Breast epithelium (tissue), 4 donors: ENCODE measurements around the gene TUBA4B. TPM values are rescaled to one million over a fixed set of nuclear protein-coding genes. Genes with fewer than 3 reads are reported as not detected.
A peak's percentile ranks its signal among the peaks of the same experiment; 100 is the strongest.

Experiments used
- DNase-seq, 2 donors: peaks; one replicate each; pipeline ENCODE4 v3.0.0-alpha.2; 2019; ENCODE audit warnings: low spot score in 2 of 2
- H3K27ac ChIP-seq, 2 donors: fragments of 200-600 bp; sonication (generic) in 1 of 2; one replicate each; pipeline ENCODE4 v1.5.1; 2016 to 2019; ENCODE audit warnings: mild to moderate bottlenecking in 1 of 2
- H3K27me3 ChIP-seq, 2 donors: fragments of 200-600 bp; sonication (generic) in 1 of 2; one replicate each; pipeline versions ENCODE4 v1.5.1 to v1.6.0; 2017 to 2019; ENCODE audit warnings: control low read depth in 1 of 2, mild to moderate bottlenecking in 1 of 2
- H3K36me3 ChIP-seq: fragments of 200-600 bp; one replicate; pipeline ENCODE4 v1.5.1; 2019
- H3K4me1 ChIP-seq, 2 donors: fragments of 200-600 bp; sonication (generic); one replicate each; pipeline ENCODE4 v1.5.1; 2016 to 2019; ENCODE audit warnings: control low read depth in 1 of 2
- H3K4me3 ChIP-seq, 3 donors: fragments of 200-600 bp; sonication (generic); 1 replicate in 2 of 3; 2 replicates in 1 of 3; pipeline ENCODE4 v1.5.1; 2016 to 2019; ENCODE audit warnings: mild to moderate bottlenecking in 3 of 3, moderate library complexity in 2 of 3
- H3K9me3 ChIP-seq, 2 donors: fragments of 200-600 bp; sonication (generic) in 1 of 2; one replicate each; pipeline ENCODE4 v1.5.1; 2016 to 2019; ENCODE audit warnings: control low read depth in 1 of 2
- POLR2A ChIP-seq: fragments of 450-650 bp; IDR thresholded peaks from one replicate; pipeline ENCODE4 v1.6.1; 2016; ENCODE audit warnings: antibody characterized with exemption, mild to moderate bottlenecking, moderate library complexity
- POLR2AphosphoS5 ChIP-seq, 3 donors: sonication (generic); formaldehyde crosslinking; IDR thresholded peaks; one replicate each; pipeline ENCODE4 v1.6.1; 2017; ENCODE audit warnings: antibody characterized with exemption in 3 of 3
- intact Hi-C: fragments of 100-400 bp; cut with DNase I; formaldehyde crosslinking; loops from one replicate; pipeline ENCODE4 v1.15.1; 2023; ENCODE audit warnings: low total_unique reads
- total RNA-seq, 3 donors: library from RNA; depleted of rRNA; stranded (reverse); fragments of >200 nt; gene quantifications; one replicate each; pipeline ENCODE4 v1.1.0, GENCODE V29; 2016
- TF ChIP-seq, protein P1 (sequence below), 3 donors: fragments of 450-650 bp; IDR thresholded peaks; one replicate each; pipeline ENCODE4 v1.5.1; 2016 to 2017; ENCODE audit warnings: antibody characterized with exemption in 3 of 3, mild to moderate bottlenecking in 3 of 3, moderate library complexity in 3 of 3

TUBA4B gene
- total RNA-seq, 3 donors from 2014 or later = 0.16 TPM; not detected in 2

DNA sequence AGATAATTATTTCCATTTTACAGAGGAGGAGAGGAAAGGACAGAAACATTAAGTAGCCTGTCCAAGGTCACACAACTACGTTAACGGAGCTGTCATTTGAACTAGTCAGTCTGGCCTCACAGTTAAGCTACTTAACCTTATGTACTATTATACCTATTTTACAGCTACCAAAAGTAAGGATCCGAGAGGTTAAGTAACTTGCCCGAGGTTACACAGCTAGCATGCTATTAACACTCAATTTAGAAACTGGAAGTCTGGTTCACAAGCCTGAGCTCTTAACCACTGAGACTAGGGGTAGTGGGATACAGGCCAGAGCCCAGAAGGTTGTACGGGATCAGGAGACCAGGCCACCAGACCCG is 8.3 kb upstream of the TUBA4B start:
- no peaks in the 10 kb centered on the region for H3K27me3 ChIP-seq
- TF ChIP-seq POLR2A (no peak), POLR2AphosphoS5 (IDR thresholded peaks at IDR 0.05) (no peak)
- TF ChIP-seq, protein P1, sequence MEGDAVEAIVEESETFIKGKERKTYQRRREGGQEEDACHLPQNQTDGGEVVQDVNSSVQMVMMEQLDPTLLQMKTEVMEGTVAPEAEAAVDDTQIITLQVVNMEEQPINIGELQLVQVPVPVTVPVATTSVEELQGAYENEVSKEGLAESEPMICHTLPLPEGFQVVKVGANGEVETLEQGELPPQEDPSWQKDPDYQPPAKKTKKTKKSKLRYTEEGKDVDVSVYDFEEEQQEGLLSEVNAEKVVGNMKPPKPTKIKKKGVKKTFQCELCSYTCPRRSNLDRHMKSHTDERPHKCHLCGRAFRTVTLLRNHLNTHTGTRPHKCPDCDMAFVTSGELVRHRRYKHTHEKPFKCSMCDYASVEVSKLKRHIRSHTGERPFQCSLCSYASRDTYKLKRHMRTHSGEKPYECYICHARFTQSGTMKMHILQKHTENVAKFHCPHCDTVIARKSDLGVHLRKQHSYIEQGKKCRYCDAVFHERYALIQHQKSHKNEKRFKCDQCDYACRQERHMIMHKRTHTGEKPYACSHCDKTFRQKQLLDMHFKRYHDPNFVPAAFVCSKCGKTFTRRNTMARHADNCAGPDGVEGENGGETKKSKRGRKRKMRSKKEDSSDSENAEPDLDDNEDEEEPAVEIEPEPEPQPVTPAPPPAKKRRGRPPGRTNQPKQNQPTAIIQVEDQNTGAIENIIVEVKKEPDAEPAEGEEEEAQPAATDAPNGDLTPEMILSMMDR (IDR thresholded peaks at IDR 0.05) = no peak
- H3K27ac ChIP-seq = peak overlapping the region; percentile 98
- H3K4me3 ChIP-seq = peak overlapping the region; percentile 73 to 93 (median 82)
- peaks cover 12 to 16% of the 10 kb centered on the region in 2 donors for H3K4me1 ChIP-seq
- no peaks in the 10 kb centered on the region for H3K9me3 ChIP-seq
- intact Hi-C loops = no loop called here
- no peak for DNase-seq
- no peaks in the 10 kb centered on the region for H3K36me3 ChIP-seq

DNA sequence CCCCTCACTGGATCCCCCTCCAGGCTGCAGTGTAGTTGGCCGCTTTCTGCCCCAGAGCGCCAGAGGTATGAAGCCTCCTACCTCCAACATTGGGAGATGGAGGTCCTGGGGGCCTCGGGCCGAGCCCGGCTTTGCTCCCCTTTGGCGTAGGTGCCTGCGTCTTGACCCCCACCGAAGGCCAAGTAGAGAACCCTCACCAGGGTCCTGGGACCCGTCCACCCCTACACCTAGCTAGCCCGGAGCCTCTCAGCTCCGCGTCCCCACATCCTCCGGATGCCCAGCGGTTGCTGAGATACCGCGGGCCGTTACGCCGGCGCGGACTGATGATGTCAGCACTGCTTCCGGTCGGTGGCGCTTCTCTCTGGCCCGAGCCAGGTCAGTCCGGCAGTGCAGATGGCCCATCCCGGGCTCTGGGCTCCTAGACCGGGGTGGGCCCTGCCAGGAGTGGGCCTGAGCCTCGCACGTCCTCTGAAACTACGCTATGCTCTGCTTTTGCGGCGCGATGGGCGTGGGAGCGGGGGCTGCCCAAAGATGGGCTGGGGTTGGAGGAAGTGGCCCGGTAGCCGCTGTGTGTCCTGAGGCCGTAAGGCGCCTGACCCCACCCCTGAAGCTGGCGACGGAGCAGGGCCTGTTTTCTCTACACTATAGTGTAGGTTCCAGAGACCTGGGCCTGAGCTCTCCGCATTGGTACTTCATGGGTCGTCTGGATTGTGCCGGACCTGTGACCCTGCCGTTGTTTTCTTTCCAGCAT is 7.7 kb upstream of the TUBA4B start, which contains the start of the genes GLB1L and STK16:
Gene GLB1L, minus strand, starts transcription at position 297 of the 751 bp plus-strand sequence. CDS start 1,871 bp downstream, outside the sequence.
Gene STK16, plus strand, starts transcription at position 332 of the 751 bp plus-strand sequence. CDS start 521 bp downstream, outside the sequence.
- Histone ChIP-seq H3K4me1 (peaks cover 12 to 21% of the 10 kb centered on the region in 2 donors), H3K27me3 (no peaks in the 10 kb centered on the region), H3K9me3 (no peaks in the 10 kb centered on the region), H3K36me3 (no peaks in the 10 kb centered on the region), H3K27ac (peak within 1 kb of the TSS; percentile 98), H3K4me3 (peak within 1 kb of the TSS; percentile 73 to 93 (median 82))
- intact Hi-C loops = no loop called here
- DNase-seq = peak; percentile 90 to 94
- TF ChIP-seq POLR2A (no peak), POLR2AphosphoS5 (IDR thresholded peaks at IDR 0.05) (peak; percentile 95 to 97 (median 96))
- TF ChIP-seq, protein P1 (IDR thresholded peaks at IDR 0.05) = no peak

DNA sequence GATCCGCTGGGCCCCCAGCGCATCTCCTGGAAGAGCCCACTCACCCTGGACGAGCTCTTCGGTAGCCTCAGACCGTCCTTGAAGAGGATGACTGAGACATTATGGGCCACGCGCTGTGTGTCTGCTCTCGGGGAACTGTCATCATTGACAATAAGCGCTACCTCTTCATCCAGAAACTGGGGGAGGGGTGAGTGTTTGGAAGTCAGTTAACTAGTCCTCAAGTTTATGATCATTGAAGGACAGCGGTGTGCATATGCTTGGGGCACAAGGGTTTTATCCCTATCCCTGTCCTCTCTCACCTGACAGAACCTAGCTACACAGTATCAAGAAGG is 7.2 kb upstream of the TUBA4B start:
- Histone ChIP-seq H3K4me1 (peaks cover 12 to 24% of the 10 kb centered on the region in 2 donors), H3K36me3 (no peaks in the 10 kb centered on the region), H3K9me3 (no peaks in the 10 kb centered on the region), H3K27ac (peak overlapping the region; percentile 98), H3K4me3 (peak overlapping the region; percentile 73 to 93 (median 82)), H3K27me3 (no peaks in the 10 kb centered on the region)
- DNase-seq = no peak
- TF ChIP-seq, protein P1 (IDR thresholded peaks at IDR 0.05) = no peak
- TF ChIP-seq POLR2A (no peak), POLR2AphosphoS5 (IDR thresholded peaks at IDR 0.05) (no peak)
- intact Hi-C loops = no loop called here

DNA sequence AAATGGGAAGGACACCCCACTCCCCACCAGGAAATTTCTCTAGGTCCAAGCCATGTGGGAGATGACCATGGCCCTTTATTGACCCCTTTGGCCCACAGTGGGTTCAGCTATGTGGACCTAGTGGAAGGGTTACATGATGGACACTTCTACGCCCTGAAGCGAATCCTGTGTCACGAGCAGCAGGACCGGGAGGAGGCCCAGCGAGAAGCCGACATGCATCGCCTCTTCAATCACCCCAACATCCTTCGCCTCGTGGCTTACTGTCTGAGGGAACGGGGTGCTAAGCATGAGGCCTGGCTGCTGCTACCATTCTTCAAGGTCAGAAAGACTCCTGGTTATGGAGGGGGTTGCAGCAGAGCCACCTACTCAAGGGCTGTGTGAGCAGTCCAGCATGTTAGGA is 6.5 kb upstream of the TUBA4B start:
- H3K4me1 ChIP-seq = peaks cover 12 to 24% of the 10 kb centered on the region in 2 donors
- H3K9me3 ChIP-seq = no peaks in the 10 kb centered on the region
- intact Hi-C loops = no loop called here
- TF ChIP-seq, protein P1 (IDR thresholded peaks at IDR 0.05) = no peak
- TF ChIP-seq POLR2A (no peak), POLR2AphosphoS5 (IDR thresholded peaks at IDR 0.05) (no peak)
- H3K27ac ChIP-seq = peak overlapping the region; percentile 98
- H3K27me3 ChIP-seq = no peaks in the 10 kb centered on the region
- H3K4me3 ChIP-seq = no peak overlapping the region
- DNase-seq = no peak
- H3K36me3 ChIP-seq = no peaks in the 10 kb centered on the region
